Measurements from ENCODE around the gene PPP1R26.
"Not testable (repeated sequence)": the region's sequence is repeated elsewhere in the genome, so short reads cannot be mapped to it uniquely, and the experiment has no call there.

Gene PPP1R26

GRCh38 chr9:135524130-135524861, 44.7 kb downstream of the PPP1R26 start:
- no peak for DNase-seq

- no peak for DNase-seq
Observed at GRCh38 chr9:135525241-135526088, 45.9 kb downstream of the PPP1R26 start.

- no peak for DNase-seq
Observed at GRCh38 chr9:135526089-135526729, 46.6 kb downstream of the PPP1R26 start.

GRCh38 chr9:135526730-135527571, 47.4 kb downstream of the PPP1R26 start:
- DNase-seq: no peak

- not testable (repeated sequence) for DNase-seq
Observed at GRCh38 chr9:135528842-135529435, 49.4 kb downstream of the PPP1R26 start.

GRCh38 chr9:135530146-135530545, 50.6 kb downstream of the PPP1R26 start:
- DNase-seq: no peak

GRCh38 chr9:135531096-135531495, 51.5 kb downstream of the PPP1R26 start:
- no peak for DNase-seq

- no peak for DNase-seq
Observed at GRCh38 chr9:135533113-135533512, 53.5 kb downstream of the PPP1R26 start.

GRCh38 chr9:135533674-135534073, 54.1 kb downstream of the PPP1R26 start:
- no peak for DNase-seq

GRCh38 chr9:135534192-135534711, 54.7 kb downstream of the PPP1R26 start:
- not testable (repeated sequence) for DNase-seq

- DNase-seq: not testable (repeated sequence)
Observed at GRCh38 chr9:135534826-135535225, 55.2 kb downstream of the PPP1R26 start.

GRCh38 chr9:135535631-135536030, 56.0 kb downstream of the PPP1R26 start:
- DNase-seq: not testable (repeated sequence)

GRCh38 chr9:135536216-135536615, 56.6 kb downstream of the PPP1R26 start:
- no peak for DNase-seq
